Nephron progenitor cell (in vitro differentiated cells): Measurements from ENCODE around the gene MYH9.

Experiments used
- DNase-seq: peaks from one replicate; pipeline ENCODE4 v3.0.0; 2021
- H3K27ac Mint-ChIP-seq: 2 replicates; pipeline ENCODE4 v1.8.0; 2021; ENCODE audit warnings: mild to moderate bottlenecking, moderate library complexity, mixed read lengths
- H3K27me3 Mint-ChIP-seq: 2 replicates; pipeline ENCODE4 v1.8.0; 2021; ENCODE audit warnings: mild to moderate bottlenecking, low read depth, mixed read lengths; ENCODE audit not compliant: poor library complexity
- H3K36me3 Mint-ChIP-seq: 2 replicates; pipeline ENCODE4 v1.8.0; 2021; ENCODE audit warnings: low read depth, mixed read lengths
- H3K4me1 Mint-ChIP-seq: 2 replicates; pipeline ENCODE4 v1.8.0; 2021; ENCODE audit warnings: mixed read lengths
- H3K4me3 Mint-ChIP-seq: 2 replicates; pipeline ENCODE4 v1.8.0; 2021; ENCODE audit warnings: mild to moderate bottlenecking, moderate library complexity, mixed read lengths
- H3K9me3 Mint-ChIP-seq: 2 replicates; pipeline ENCODE4 v1.8.0; 2021; ENCODE audit warnings: mild to moderate bottlenecking, moderate library complexity, mixed read lengths
- TF ChIP-seq, protein P1 (sequence below): fragments of 200-600 bp; sonication (generic); IDR thresholded peaks from 2 replicates; pipeline ENCODE4 v1.5.0; 2021; ENCODE audit warnings: antibody characterized with exemption

Gene MYH9

DNA sequence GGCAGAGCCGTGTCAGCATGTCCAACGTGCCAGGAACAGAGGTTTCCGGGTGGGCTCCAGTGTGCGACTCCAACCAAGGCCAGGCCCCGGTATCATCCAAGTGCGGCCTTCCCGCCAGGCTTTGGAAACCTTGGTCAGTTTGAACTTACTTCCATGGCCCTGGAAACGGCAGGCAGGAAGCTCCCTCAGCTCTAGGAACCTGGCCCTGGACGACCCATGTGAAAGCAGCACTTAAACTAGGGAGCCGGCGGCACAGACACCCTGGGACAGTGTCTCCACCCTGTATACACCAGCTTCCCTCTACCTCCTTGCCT lies 65.2 kb downstream of the MYH9 start:
- no peak for DNase-seq
- H3K27me3 Mint-ChIP-seq: peaks cover 2% of the 10 kb centered on the region
- no peak overlapping the region for H3K4me3 Mint-ChIP-seq
- H3K9me3 Mint-ChIP-seq: no peaks in the 10 kb centered on the region
- H3K36me3 Mint-ChIP-seq: peaks cover 63% of the 10 kb centered on the region
- TF ChIP-seq, protein P1, sequence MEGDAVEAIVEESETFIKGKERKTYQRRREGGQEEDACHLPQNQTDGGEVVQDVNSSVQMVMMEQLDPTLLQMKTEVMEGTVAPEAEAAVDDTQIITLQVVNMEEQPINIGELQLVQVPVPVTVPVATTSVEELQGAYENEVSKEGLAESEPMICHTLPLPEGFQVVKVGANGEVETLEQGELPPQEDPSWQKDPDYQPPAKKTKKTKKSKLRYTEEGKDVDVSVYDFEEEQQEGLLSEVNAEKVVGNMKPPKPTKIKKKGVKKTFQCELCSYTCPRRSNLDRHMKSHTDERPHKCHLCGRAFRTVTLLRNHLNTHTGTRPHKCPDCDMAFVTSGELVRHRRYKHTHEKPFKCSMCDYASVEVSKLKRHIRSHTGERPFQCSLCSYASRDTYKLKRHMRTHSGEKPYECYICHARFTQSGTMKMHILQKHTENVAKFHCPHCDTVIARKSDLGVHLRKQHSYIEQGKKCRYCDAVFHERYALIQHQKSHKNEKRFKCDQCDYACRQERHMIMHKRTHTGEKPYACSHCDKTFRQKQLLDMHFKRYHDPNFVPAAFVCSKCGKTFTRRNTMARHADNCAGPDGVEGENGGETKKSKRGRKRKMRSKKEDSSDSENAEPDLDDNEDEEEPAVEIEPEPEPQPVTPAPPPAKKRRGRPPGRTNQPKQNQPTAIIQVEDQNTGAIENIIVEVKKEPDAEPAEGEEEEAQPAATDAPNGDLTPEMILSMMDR: no peak
- H3K4me1 Mint-ChIP-seq: peaks cover 35% of the 10 kb centered on the region
- no peak overlapping the region for H3K27ac Mint-ChIP-seq

DNA sequence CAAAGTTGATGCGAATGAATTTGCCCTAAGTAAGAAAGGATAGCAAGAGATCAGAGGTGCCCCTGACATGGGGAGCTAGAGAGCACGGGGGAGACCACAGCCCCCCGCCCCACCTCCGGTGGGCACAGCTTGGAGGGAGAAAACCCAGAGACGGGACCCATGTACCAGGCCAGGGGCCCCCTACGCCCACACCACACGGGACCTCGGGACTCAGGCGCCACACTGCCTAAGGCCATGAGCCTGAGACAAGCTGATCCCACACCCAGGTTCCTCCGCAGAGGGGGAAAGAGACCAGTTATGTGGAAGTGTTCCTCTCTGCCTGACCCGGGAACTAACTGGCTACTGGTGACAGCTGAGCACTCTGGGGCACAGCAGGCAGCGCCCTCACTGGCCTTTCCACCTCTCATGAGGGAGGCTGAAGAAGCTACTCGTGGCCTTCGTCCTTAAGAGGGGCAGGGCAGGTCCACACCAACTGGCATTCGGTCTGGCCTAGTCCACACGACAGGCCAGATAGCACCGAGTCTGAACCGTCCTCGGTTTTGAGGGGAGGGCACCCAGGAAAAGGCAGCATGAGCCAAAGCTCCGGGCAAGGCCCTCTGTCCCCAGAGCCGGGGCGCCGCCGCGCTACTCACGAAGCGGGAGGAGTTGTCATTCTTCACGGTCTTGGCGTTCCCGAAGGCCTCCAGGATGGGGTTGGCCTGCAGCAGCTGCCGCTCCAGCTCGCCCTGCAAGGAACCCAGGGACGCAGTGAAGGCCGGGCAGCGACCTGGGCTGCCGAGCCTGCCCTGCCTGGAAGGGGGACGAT lies 65.8 kb downstream of the MYH9 start:
- DNase-seq: no peak
- Mint-ChIP-seq H3K36me3 (peaks cover 63% of the 10 kb centered on the region), H3K4me1 (peaks cover 29% of the 10 kb centered on the region), H3K27me3 (peaks cover under 1% of the 10 kb centered on the region), H3K4me3 (no peak overlapping the region), H3K9me3 (no peaks in the 10 kb centered on the region), H3K27ac (peak overlapping the region; percentile 52)
- TF ChIP-seq, protein P1: no peak

DNA sequence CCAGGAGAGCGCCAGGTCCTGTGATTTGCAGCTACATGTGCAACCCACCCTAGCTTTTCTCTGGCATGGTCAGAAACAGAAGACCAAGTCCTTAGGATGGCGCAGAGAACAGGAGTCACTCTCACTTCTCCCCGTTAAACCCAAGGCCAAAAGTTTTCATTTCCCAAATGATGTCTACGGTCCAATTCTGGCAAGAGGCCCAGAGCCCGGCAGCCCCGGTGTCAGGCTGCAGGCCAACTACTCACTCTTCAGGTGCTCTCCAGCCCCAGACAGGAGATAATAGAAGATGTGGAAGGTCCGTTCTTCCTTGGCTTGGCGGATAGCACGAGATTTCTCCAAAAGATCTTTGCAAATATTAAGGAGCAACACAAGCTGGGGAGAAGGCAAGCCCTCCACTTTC lies 67.2 kb downstream of the MYH9 start:
- no peak for DNase-seq
- Mint-ChIP-seq H3K9me3 (no peaks in the 10 kb centered on the region), H3K4me1 (peaks cover 17% of the 10 kb centered on the region), H3K27me3 (no peaks in the 10 kb centered on the region), H3K36me3 (peaks cover 58% of the 10 kb centered on the region), H3K4me3 (no peak overlapping the region), H3K27ac (peak overlapping the region; percentile 66)
- TF ChIP-seq, protein P1: no peak

DNA sequence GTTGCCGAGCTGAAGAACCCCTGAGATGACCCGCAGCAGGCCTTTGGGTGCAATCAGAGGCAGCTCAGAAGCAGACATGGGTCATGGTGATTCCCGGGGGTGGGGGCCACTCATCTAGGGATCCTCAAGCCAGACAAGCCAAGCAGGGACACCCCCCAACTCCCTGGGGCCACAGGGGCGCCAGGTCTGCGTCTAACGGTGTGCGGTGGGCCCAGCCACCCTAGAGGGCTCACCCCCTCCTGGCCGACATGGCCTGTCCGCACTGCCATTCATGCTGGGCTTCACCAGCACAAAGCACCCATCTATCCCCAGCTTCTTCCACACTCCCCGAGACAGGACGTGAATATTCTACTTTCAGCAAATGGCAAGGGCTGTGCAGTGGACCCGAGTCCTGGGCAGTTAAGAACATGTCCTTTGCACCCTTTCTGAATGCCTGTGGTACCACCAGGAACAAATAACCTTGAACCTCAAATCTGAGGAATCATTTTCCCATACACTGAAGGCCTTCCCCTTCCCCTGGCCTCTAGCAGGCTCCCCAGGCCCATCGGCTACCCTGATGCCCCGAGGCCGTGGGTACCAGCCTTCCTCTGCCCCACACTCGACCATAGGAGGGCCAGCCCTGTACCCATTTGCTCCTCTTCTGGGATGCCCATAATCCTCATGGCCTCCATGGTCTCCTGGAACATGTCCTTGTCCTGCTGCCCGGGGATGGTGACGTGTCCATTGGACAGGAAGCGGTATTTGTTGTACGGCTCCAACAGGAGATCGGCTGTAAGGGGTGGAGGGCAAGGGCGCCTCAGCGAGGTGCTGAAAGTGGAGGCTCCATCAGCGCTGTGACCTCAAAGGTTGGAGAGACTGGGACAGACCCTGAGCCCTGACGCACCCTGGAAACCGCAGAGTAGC lies 67.9 kb downstream of the MYH9 start:
- Mint-ChIP-seq H3K36me3 (peaks cover 61% of the 10 kb centered on the region), H3K4me3 (no peak overlapping the region), H3K9me3 (no peaks in the 10 kb centered on the region), H3K4me1 (peaks cover 14% of the 10 kb centered on the region), H3K27ac (peak overlapping the region; percentile 45), H3K27me3 (no peaks in the 10 kb centered on the region)
- TF ChIP-seq, protein P1: no peak
- no peak for DNase-seq

DNA sequence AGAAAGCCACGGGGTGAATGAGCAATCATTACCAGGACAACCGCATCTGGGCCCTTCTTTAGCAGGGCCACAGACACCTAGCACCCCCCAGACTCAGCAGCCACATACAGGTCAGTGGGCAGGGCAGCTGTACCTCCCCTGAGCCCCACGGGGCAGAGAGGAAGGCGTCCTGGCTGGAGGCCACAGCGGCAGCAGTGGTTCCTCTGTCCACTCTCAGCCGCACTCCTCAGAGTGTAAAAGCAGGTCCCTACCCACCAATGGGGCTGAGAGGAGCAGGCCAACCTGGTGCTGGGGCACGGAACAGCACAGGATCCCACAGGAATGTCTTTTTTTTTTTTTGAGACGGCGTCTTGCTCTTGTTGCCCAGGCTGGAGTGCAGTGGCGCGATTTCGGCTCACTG lies 69.3 kb downstream of the MYH9 start:
- H3K4me1 Mint-ChIP-seq: peaks cover 4% of the 10 kb centered on the region
- no peak overlapping the region for H3K27ac Mint-ChIP-seq
- TF ChIP-seq, protein P1: no peak
- peaks cover 67% of the 10 kb centered on the region for H3K36me3 Mint-ChIP-seq
- no peak overlapping the region for H3K4me3 Mint-ChIP-seq
- no peaks in the 10 kb centered on the region for H3K9me3 Mint-ChIP-seq
- DNase-seq: no peak
- no peaks in the 10 kb centered on the region for H3K27me3 Mint-ChIP-seq
